GM19438 (cell line): Measurements from ENCODE around the gene SORCS2.

ENCODE experiments used
- ATAC-seq: cut with Tn5 transposase; IDR thresholded peaks from one replicate; pipeline ENCODE4 v1.9.1; 2021; ENCODE audit warnings: low read depth; ENCODE audit not compliant: unreplicated experiment

Gene SORCS2

GRCh38 chr4:7343950-7344349, 151.6 kb downstream of the SORCS2 start:
- no peak for ATAC-seq

- no peak for ATAC-seq
Observed at GRCh38 chr4:7344636-7345155, 152.4 kb downstream of the SORCS2 start.

DNA sequence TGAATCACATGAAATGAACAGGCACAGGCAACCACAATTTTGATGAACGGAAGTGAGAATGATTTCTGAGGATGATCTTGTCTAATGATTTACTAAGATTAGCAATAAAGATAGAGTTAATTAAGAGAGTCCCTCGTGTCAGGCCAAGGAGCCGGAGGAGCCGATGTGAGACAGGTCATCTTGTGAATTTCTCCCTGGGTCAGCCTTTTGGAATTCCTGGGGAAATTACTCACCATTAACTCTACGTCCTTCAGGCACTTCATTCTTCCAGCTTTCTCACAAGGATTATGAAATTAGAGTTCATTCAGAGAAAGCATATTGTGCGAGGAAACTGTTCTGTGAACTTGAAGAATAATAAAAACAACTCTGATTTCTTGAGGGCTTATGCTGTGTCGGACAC, 155.6 kb downstream of the SORCS2 start:
- no peak for ATAC-seq

GRCh38 chr4:7348946-7349900, 156.9 kb downstream of the SORCS2 start:
- ATAC-seq = no peak

DNA sequence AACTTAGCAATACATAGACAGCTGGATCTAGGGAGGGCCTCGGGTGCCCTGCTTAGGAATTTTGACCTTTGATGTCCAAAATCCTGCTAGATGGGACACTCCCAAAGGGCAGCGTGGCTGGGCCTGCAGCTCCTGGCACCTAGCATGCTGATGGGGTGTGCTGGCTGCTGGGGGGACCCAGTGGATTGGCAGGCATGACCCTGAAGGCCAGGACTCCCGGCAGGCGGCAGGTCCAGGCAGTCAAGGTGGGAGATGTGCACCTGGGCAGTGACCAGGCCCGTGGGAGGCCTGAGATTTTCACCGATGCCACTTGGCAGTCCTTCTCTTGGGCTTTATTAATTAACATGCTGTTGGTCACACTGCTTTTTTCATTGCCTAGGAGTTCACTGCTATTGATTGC, 158.1 kb downstream of the SORCS2 start:
- no peak for ATAC-seq

DNA sequence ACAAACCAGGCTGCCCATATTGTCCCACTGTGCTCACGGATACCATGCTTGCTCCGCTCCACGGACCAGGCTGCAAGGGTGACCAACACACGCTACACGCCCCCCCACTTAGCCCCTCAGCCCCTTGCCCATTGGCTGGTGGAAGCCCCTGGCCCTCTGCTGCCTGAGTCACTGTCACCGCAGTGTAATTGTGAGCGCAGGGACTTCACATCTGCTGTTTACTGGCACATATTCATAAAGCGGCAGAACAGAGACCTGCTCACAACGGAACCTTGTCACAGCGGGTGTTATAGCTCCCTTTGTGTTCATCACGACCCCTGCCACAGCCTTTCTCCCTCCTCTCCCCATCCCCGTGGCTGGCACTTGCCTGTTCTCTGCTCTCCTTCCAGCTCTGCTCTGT, 158.7 kb downstream of the SORCS2 start:
- ATAC-seq = no peak

- no peak for ATAC-seq
Observed at GRCh38 chr4:7352486-7352885, 160.1 kb downstream of the SORCS2 start.

GRCh38 chr4:7353046-7353790, 160.9 kb downstream of the SORCS2 start:
- ATAC-seq = no peak

DNA sequence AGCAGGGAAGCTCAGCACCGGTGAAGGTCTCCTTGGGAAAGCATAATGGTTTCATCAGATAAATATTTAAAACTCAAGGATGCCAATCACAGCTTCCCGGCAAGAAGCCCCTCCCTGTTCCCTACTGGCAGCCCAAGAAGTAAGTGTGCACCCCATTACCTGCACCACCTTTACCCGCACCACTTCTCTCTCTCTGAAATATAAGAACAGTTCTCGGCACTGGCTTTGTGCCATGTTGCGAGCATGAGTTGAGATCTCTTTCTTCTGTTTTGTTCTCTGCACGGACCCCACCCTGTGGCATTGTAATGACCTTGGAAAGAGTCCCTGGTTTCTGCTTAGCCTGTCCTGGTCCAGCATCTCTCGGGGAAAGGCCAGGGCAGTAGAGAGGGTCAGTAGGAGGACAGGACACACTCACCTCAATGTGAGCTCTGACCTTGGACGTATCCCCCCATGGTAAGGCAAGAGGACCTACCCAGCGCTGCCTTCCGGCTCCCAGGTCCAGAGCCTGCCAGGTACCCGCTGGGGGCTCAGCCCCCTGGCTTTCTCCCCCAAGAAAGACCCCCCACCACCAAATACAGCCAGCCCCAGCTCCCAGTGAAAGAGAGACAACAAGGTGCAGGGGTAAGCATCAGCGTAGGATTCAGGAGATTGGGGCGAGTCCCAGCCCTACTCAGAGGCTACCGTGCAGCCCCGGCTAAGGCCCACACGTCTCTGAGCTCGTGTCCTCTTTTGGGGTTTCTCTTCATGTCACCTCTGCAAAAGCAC, 161.7 kb downstream of the SORCS2 start:
- no peak for ATAC-seq

DNA sequence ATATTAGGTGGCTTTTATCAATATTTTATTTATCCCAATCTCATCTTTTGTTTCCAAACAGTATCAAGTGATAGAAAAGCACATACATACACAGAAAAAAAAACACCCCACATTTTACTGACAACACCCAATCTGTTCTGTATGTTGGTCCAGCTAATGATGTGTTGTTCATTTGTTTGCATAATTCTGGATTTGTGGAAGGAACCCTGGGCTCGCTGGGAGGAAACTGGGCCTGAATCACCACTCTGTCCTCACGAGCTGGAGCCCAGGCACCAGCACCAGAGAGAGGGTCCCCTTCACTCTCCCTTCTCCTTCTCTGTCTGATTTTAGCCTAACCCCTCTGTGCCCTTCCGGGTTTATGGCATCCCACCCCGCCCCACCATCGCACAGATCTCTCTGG, 162.6 kb downstream of the SORCS2 start:
- no peak for ATAC-seq

GRCh38 chr4:7355795-7356194, 163.5 kb downstream of the SORCS2 start:
- ATAC-seq = no peak

DNA sequence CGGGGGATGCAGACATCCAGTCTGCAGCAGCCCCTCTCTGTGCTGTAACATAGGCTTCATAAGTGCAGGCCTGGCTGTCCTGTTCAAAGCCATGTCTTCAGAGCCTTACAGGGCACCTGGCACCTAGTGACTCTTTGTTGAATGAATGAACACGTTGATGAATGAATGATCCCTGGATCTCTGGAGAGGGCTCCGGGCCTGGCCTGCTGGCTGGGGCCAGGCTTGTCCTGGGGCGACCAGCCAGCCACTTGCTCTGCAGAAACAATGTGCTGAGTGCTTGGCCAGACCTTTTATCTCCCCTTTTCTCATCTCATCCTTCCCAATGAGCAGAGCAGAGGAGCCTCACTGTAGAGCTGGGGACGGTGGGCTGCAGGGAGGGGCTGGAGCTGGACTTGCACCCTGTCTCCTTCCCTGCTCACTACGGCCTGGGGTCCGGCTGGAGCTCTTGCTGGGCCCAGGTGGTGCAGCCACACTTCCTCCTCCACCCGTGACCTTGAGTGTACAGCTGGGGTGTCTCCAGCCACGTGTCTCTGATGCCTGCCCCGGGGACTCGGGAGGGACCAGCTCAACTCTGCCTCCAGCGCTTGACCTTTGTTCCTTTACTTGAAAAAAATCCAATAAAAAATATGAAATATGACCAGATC, 164.5 kb downstream of the SORCS2 start:
- no peak for ATAC-seq

DNA sequence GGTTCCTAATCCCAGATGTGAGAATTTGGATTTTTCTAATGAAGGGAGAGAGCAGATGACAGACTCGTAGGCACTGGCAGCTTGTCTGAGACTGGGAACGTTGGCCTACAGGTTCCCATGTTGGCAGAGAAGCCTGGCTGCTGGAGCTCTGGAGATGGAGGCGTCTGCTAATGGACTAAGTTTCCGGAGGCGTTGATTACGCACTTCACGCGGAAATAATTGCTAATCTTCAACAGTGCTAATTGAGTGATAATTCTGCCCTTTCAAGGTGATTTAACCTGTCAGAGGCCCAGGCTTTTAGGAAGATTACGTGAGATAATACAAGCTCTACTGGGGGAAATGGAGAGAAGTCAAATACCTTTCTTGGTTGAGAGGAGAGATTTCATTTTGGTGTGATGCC, 165.0 kb downstream of the SORCS2 start:
- no peak for ATAC-seq

DNA sequence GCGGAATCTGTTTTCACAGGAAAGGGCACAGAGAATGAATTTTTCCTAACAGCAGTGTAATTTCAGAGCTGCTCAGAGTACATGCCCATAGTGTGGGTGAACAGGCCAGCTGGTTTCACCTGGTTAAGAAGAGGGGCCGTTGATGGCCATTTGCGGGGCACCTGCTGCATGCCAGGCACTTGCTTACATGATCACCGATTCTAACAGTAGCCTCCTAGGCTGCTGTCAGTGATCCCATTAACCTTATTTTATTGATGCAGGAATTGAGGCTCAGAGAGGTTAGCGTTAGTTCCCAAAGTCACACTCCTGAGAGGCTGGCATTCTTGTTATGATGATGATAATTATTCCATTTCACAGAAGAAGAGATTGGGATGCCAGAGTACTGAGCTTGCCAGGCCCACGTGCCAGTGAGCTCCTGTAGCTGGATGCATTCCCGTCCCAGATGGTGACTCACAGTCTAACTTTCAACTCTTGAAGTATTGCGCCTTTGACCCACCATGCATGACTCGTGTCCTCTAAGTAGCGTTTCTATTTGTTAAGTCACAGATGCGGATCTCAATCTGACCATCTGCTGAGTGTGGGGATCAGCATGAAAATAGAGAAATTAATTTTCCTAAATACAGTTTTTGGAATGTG, 165.9 kb downstream of the SORCS2 start:
- no peak for ATAC-seq

GRCh38 chr4:7359400-7360062, 167.2 kb downstream of the SORCS2 start:
- ATAC-seq = no peak

DNA sequence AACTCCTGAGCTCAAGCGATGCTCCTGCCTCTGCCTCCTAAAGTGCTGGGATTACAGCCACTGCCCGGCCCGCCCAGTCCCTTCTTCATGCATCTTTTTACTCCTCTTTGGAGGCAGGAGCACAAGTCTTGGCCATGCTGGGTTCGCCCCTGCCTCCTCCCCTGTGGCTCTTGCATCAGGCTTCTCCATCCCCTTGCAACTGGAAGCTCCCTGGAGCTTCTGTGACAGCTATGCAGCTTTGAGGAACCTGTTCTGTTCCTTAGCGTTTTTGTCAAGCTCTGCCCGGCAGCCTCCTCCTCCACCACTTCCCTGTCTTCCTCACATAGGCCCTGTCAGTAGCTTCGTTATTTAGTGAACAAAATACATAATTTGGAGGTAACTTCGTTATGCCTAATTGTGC, 168.5 kb downstream of the SORCS2 start:
- ATAC-seq = no peak

GRCh38 chr4:7361280-7361895, 169.1 kb downstream of the SORCS2 start:
- ATAC-seq = no peak

- no peak for ATAC-seq
Observed at GRCh38 chr4:7362341-7362740, 170.0 kb downstream of the SORCS2 start.

- no peak for ATAC-seq
Observed at GRCh38 chr4:7362862-7363430, 170.6 kb downstream of the SORCS2 start.
